ENCODE measurements around the gene LSP1.
"Not testable (repeated sequence)": the region's sequence is repeated elsewhere in the genome, so short reads cannot be mapped to it uniquely, and the experiment has no call there.

LSP1 gene

GRCh38 chr11:1852877-1853276 lies at the start of gene LSP1:
Gene LSP1, plus strand, starts transcription at chr11:1853084. Its CDS starts 61 bp downstream, at chr11:1853145.
- DNase-seq = no peak

GRCh38 chr11:1803246-1803645 lies 49.6 kb upstream of the LSP1 start:
- no peak for DNase-seq

- DNase-seq = not testable (repeated sequence)
These were observed 48.9 kb upstream of the LSP1 start for GRCh38 chr11:1803835-1804519.

GRCh38 chr11:1805525-1805924 lies 47.4 kb upstream of the LSP1 start:
- no peak for DNase-seq

GRCh38 chr11:1807264-1807995 lies 45.5 kb upstream of the LSP1 start:
- peak in 1 of 3 experiments; percentile 4 for DNase-seq

- DNase-seq = no peak
These were observed 42.1 kb upstream of the LSP1 start for GRCh38 chr11:1810761-1811160.

- no peak for DNase-seq
These were observed 40.6 kb upstream of the LSP1 start for GRCh38 chr11:1812274-1812673.

GRCh38 chr11:1812801-1813200 lies 40.1 kb upstream of the LSP1 start:
- no peak for DNase-seq

- not testable (repeated sequence) for DNase-seq
These were observed 39.5 kb upstream of the LSP1 start for GRCh38 chr11:1813356-1813755.

- DNase-seq = no peak
These were observed 38.2 kb upstream of the LSP1 start for GRCh38 chr11:1814691-1815090.

GRCh38 chr11:1815311-1815710 lies 37.6 kb upstream of the LSP1 start:
- no peak for DNase-seq

GRCh38 chr11:1815751-1816150 lies 37.1 kb upstream of the LSP1 start:
- no peak for DNase-seq

GRCh38 chr11:1817000-1817399 lies 35.9 kb upstream of the LSP1 start:
- no peak for DNase-seq

- no peak for DNase-seq
These were observed 35.4 kb upstream of the LSP1 start for GRCh38 chr11:1817511-1817910.

GRCh38 chr11:1819074-1819473 lies 33.8 kb upstream of the LSP1 start:
- DNase-seq = no peak

- DNase-seq = no peak
These were observed 32.2 kb upstream of the LSP1 start for GRCh38 chr11:1820463-1821325.

GRCh38 chr11:1821562-1821961 lies 31.3 kb upstream of the LSP1 start:
- DNase-seq = no peak

GRCh38 chr11:1822648-1823375 lies 30.1 kb upstream of the LSP1 start:
- DNase-seq = no peak

- DNase-seq = no peak
These were observed 29.3 kb upstream of the LSP1 start for GRCh38 chr11:1823376-1824220.

- no peak for DNase-seq
These were observed 28.5 kb upstream of the LSP1 start for GRCh38 chr11:1824221-1825038.

Measured in NCI-H1417 (cell line).